ENCODE data around the gene TSPAN18.

DNA sequence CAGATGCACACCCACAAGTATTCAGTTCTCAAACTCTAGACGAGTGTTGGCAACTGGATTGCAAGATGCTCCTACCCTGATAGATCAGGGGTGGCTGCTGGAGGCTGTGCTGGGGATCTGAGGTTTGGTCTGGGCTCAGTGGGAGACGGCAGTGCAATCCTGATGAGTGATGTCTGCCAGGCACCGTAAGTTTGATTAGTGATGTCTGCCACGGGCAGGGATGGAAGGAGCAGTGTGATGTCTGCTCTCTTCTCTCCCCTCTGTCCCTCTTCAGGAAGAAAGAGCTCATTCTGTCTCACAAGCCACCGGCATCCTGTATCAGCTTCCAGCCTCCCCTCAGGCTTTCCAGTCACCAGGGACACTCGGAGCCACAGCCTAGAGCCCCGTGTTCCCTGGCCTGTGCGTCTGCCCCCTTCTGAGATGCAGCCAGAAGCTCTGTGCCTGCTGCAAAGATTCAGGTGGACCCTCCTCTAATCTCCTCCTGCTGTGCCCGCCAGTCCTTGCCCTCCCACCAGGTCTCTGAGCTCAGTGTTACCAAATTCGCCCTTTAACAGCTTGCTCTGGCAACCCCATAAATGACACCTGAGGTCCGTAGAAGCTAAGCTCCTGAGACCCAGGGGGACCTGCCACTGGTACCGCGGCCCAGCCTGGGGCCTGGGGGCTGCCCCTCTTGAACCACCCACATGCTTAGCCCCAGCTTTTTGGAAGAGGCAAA, 204.0 kb downstream of the TSPAN18 start:
- TF ChIP-seq, protein P1, sequence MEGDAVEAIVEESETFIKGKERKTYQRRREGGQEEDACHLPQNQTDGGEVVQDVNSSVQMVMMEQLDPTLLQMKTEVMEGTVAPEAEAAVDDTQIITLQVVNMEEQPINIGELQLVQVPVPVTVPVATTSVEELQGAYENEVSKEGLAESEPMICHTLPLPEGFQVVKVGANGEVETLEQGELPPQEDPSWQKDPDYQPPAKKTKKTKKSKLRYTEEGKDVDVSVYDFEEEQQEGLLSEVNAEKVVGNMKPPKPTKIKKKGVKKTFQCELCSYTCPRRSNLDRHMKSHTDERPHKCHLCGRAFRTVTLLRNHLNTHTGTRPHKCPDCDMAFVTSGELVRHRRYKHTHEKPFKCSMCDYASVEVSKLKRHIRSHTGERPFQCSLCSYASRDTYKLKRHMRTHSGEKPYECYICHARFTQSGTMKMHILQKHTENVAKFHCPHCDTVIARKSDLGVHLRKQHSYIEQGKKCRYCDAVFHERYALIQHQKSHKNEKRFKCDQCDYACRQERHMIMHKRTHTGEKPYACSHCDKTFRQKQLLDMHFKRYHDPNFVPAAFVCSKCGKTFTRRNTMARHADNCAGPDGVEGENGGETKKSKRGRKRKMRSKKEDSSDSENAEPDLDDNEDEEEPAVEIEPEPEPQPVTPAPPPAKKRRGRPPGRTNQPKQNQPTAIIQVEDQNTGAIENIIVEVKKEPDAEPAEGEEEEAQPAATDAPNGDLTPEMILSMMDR (conservative IDR thresholded peaks at IDR 0.05; ENCODE audit: low read depth, low read length), result no peak
- no peak for TF ChIP-seq EZH2 (IDR thresholded peaks at IDR 0.05; ENCODE audit: low read length, unreplicated experiment)
